Left ventricle myocardium inferior (tissue), 1 donor: Measurements from ENCODE around the gene MAGI2. TPM values are rescaled to one million over a fixed set of nuclear protein-coding genes. Genes with fewer than 3 reads are reported as not detected.

Experiments used
- DNase-seq: peaks from one replicate; pipeline ENCODE4 v3.0.0-alpha.2; 2020
- H3K27ac ChIP-seq: fragments of 200-600 bp; replicated peaks from 2 replicates; pipeline ENCODE4 v1.8.0; 2021
- H3K27me3 ChIP-seq: fragments of 200-600 bp; 2 replicates; pipeline ENCODE4 v1.8.0; 2021; ENCODE audit warnings: low read depth
- H3K36me3 ChIP-seq: fragments of 200-600 bp; 2 replicates; pipeline ENCODE4 v1.8.0; 2021
- H3K4me1 ChIP-seq: fragments of 200-600 bp; 2 replicates; pipeline ENCODE4 v1.8.0; 2021
- H3K4me3 ChIP-seq: fragments of 200-600 bp; 2 replicates; pipeline ENCODE4 v1.8.0; 2021; ENCODE audit warnings: mild to moderate bottlenecking, moderate library complexity
- H3K9me3 ChIP-seq: fragments of 200-600 bp; replicated peaks from 2 replicates; pipeline ENCODE4 v1.8.0; 2021
- intact Hi-C: fragments of 100-400 bp; cut with micrococcal nuclease; formaldehyde crosslinking; loops from one replicate; pipeline ENCODE4 v1.11.0; 2022
- total RNA-seq: library from RNA; stranded (reverse); fragmentation: NEBNext Ultra II Directional; extraction: Animal tissue kit (Norgen Biotek cat#: 25700); gene quantifications from one replicate; pipeline ENCODE4 v1.2.1, GENCODE V29; 2021
- TF ChIP-seq, protein P1 (sequence below): fragments of 200-600 bp; IDR thresholded peaks from 2 replicates; pipeline ENCODE4 v1.8.0; 2021; ENCODE audit warnings: antibody characterized with exemption, mild to moderate bottlenecking, borderline replicate concordance
- donor health status: DM: no; HTN: yes; CAD: no; lungs with severe emphysema.

Gene MAGI2
- total RNA-seq, 1 donor from 2014 or later: 4.5 TPM

DNA sequence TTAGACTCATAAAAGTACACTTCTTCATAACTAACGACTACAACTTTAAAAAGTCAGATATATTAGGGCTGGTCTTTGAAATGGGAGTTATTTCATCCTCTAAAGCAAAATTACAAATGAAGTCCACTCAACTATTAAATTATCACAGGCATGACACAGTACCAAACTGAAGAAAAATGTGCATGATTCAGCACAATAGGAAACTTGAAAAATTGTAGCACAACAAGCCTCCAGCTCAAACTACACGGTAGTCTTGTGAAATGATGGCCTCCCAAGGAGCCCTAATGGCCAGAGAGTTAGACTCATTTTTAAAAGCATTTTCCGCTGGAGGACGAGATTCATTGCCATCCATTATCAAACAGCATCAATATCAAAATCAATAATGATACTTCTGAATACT, 76.4 kb downstream of the MAGI2 start:
- Histone ChIP-seq H3K9me3 (no peaks in the 10 kb centered on the region), H3K4me3 (no peak overlapping the region), H3K27ac (no peak overlapping the region), H3K4me1 (no peaks in the 10 kb centered on the region), H3K36me3 (no peaks in the 10 kb centered on the region), H3K27me3 (no peaks in the 10 kb centered on the region)
- DNase-seq: no peak
- intact Hi-C loops: no loop called here
- TF ChIP-seq, protein P1, sequence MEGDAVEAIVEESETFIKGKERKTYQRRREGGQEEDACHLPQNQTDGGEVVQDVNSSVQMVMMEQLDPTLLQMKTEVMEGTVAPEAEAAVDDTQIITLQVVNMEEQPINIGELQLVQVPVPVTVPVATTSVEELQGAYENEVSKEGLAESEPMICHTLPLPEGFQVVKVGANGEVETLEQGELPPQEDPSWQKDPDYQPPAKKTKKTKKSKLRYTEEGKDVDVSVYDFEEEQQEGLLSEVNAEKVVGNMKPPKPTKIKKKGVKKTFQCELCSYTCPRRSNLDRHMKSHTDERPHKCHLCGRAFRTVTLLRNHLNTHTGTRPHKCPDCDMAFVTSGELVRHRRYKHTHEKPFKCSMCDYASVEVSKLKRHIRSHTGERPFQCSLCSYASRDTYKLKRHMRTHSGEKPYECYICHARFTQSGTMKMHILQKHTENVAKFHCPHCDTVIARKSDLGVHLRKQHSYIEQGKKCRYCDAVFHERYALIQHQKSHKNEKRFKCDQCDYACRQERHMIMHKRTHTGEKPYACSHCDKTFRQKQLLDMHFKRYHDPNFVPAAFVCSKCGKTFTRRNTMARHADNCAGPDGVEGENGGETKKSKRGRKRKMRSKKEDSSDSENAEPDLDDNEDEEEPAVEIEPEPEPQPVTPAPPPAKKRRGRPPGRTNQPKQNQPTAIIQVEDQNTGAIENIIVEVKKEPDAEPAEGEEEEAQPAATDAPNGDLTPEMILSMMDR: no peak

DNA sequence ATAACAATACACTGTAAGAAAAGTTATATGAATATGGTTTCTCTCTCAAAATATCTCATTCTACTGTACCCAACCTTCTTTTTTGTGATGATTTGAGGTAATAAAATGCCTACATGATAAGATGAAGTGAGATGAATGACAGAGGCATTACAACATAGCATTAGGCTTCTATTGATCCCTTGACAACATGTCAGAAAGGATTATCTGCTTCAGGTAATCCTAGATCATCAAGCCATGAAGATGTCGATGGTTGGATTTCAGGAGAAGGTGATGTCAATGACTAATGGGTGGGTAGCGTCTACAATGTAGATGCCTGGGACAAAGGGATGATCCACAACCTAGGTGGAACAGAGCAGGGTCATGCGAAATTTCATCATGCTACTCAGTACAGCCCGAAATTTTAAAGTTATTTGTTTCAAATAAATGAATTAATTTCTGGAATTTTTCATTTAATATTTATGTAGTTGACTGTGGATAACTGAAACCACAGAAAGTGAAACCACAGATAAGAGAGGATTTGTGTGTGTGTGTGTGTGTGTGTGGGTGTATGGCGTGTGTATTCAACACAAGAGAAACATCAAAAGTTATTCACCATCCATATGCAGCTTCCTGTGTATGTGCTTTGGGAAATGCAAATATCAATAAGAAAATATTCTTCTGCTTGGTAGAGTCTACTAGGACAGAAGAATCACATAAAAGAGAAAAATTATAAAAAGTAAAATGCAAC, 77.0 kb downstream of the MAGI2 start:
- DNase-seq: no peak
- Histone ChIP-seq H3K27ac (no peak overlapping the region), H3K4me1 (no peaks in the 10 kb centered on the region), H3K4me3 (no peak overlapping the region), H3K9me3 (no peaks in the 10 kb centered on the region), H3K27me3 (no peaks in the 10 kb centered on the region), H3K36me3 (no peaks in the 10 kb centered on the region)
- TF ChIP-seq, protein P1: no peak
- intact Hi-C loops: no loop called here

DNA sequence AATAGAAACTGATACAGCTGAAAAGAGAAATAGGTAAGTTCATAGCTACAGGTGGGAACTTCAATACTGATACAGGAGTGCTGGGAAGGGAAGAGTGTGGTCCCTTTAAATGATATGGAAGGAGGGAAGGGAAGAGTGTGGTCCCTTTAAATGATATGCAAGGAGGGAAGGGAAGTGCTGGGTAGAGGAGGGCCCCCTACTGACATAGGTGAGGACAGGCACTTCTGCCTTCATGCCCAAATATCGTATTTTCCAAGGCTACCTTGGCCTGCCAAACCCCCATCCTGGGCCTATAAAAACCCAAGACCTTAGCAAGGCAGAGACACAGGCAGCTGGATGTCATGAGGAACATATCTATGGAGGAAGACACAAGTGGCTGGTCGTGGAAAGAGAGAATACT, 92.3 kb downstream of the MAGI2 start:
- no peaks in the 10 kb centered on the region for H3K36me3 ChIP-seq
- peaks cover 5% of the 10 kb centered on the region for H3K4me1 ChIP-seq
- H3K27me3 ChIP-seq: no peaks in the 10 kb centered on the region
- H3K4me3 ChIP-seq: no peak overlapping the region
- no peak overlapping the region for H3K27ac ChIP-seq
- intact Hi-C loops: no loop called here
- DNase-seq: no peak
- peaks cover 12% of the 10 kb centered on the region for H3K9me3 ChIP-seq
- TF ChIP-seq, protein P1: no peak

DNA sequence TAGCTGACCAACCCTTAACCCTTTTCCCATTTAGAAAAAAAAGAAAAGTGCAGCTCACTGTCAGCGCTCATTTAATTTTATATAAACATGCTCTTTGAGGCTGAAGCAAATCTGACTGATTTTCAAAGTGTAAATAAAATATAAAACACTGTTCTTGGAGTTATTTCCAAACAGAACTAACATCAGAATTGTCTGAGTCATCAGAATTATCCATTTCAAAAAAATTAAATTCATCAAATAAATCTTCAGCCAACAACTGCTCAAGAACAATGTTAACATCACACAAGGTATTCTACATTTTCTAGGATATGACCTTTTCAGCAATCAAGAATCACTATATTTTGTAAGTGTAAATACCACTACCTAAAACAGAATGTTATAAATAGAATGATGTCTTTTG, 93.6 kb downstream of the MAGI2 start:
- H3K4me1 ChIP-seq: peaks cover 5% of the 10 kb centered on the region
- H3K27ac ChIP-seq: no peak overlapping the region
- no peaks in the 10 kb centered on the region for H3K27me3 ChIP-seq
- H3K9me3 ChIP-seq: peaks cover 12% of the 10 kb centered on the region
- intact Hi-C loops: no loop called here
- H3K36me3 ChIP-seq: no peaks in the 10 kb centered on the region
- no peak overlapping the region for H3K4me3 ChIP-seq
- DNase-seq: no peak
- TF ChIP-seq, protein P1: no peak

DNA sequence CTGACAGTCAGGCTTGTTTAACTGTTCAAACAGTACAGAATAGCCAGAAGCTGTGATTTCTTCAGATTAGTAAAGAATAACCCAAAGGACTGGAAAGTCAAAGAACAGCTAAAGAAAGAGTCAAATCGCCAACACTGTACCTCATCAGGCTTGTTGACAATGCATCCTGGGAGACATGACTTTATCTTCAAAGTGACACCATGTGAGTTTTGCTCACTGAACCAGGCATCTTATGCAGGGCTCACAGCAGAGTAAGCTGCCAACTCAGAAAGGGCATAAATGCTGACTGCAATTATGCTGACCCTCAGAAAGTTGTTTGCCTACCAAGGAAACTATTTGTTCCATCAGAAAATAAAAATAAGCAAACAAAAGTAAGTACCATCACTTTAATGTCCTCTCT, 96.4 kb downstream of the MAGI2 start:
- Histone ChIP-seq H3K4me3 (no peak overlapping the region), H3K4me1 (peaks cover 8% of the 10 kb centered on the region), H3K27ac (no peak overlapping the region), H3K9me3 (peaks cover 12% of the 10 kb centered on the region), H3K27me3 (no peaks in the 10 kb centered on the region), H3K36me3 (no peaks in the 10 kb centered on the region)
- intact Hi-C loops: no loop called here
- TF ChIP-seq, protein P1: no peak
- no peak for DNase-seq
